ENCODE data around the gene VENTX. TPM values are rescaled to one million over a fixed set of nuclear protein-coding genes. Genes with fewer than 3 reads are reported as not detected.

The VENTX gene
- total RNA-seq, 1 experiment from 2014 or later: 0.13 TPM

DNA sequence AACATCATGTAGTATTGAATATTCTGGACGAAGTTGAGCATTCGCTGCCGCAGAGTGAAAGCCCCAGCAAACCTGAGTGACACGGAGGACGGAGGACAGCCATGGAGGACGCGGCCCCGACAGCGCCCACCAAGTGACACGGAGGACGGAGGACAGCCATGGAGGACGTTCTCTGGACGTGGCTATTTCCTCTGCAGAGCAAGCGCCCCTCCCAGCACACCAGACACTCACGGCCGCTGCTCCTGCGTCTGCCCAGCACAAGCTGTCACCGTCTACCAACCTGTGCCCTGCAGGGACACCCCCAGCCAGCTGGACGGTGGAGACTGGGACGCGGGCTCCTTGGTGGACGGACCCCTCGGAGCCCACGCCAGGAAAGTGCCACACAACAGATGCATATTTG lies 46.3 kb downstream of the VENTX start:
- no peak for DNase-seq (ENCODE audit: low read depth)

DNA sequence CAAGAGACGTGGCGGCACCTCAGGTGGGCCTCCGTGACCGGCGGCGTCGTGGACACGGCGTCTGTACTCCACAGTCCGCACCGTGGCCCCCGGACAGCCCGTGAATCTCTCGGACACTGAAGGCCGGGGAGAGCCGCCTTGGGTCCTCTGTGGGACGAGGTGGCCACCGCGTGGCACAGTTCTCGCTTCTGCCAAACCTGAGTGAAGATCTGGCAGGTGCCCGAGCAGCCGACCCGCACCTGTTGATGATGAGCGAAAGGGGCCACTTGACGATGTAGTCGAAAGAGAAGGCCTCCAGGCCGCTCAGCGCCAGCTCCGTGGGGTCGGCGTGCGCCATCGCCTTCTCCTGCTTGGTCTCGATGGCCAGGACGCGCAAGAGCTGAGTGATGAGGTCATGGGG lies 47.6 kb downstream of the VENTX start:
- DNase-seq (ENCODE audit: low read depth): no peak

DNA sequence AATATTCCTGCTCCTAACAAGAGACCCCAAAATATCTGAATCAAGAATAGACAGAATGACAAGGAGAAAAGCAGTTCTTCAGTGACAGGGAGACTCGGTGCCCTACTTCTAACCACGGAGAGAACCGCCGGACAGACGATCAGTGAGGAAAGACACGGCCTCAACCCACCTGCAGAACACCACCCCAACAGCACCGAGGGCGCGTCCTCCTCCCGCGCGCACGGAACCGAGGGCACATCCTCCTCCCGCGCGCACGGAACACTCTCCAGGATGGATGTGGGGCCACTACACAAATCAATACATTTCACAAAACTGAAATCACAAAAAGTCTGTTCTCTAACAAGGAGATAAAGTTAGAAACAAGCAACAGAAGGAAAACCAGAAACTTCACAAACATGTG lies 48.7 kb downstream of the VENTX start:
- DNase-seq (ENCODE audit: low read depth): no peak

DNA sequence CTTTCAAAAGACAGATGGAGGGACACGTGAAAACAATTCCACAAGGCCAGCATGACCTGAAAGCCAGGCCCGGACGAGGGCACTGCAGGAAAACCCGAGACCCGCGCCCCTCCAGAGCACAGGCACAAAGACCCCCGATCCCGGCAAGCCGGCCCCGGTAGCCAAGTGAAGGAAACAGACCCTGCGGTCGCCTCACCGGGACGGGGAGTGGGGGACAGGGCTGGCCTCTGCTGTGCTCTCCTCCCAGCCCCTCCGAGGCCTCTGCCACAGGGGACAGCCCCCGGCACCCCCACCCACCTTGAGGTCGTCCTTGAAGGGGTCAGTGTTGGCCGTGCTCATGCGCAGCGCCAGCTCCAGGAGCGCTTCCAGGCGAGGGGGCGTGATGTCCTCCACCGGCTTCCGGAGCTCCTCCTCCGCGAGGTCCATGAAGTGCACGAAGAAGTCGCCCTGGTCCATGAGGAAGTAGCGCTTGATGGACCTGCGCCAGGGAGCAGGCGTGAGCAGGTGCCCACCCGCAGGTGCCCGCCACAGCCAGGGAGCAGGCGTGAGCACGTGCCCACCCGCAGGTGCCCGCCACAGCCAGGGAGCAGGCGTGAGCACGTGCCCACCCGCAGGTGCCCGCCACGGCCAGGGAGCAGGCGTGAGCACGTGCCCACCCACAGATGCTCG lies 50.3 kb downstream of the VENTX start:
- no peak for DNase-seq (ENCODE audit: low read depth)

DNA sequence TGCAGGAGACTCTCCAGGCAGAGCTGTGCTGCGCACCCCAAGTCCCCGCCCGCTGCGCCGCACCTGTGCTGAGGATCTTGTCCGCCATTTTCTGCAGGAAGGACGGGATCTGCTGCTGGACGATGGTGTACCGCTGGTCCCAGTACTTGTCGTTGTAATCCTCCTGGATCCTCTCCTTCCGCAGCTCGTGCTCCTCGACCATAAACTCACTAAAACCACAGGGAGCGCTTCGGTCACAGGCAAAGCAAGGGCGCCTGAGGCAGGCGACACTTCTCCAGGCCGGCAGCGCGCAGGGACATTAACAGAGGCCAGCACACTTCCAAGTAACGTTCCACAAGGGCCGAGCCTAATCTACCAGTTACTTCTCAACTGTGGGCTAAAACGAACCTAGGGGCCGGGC lies 52.1 kb downstream of the VENTX start:
- no peak for DNase-seq (ENCODE audit: low read depth)

Other genes with a start within 250 kb of the VENTX start
- not detected in 2 replicates for gene ADGRA1, start 149.9 kb upstream of the VENTX start, total RNA-seq (2014; rRNA removed; shearing (Covaris generic))
- gene KNDC1, start 77.6 kb upstream of the VENTX start, total RNA-seq (2014; rRNA removed; shearing (Covaris generic)): not detected in 2 replicates
- not detected in 2 replicates for gene UTF1, start 7.6 kb upstream of the VENTX start, total RNA-seq (2014; rRNA removed; shearing (Covaris generic))
- 1.6 and 4.2 TPM in 2 replicates for gene ADAM8, start 39.0 kb downstream of the VENTX start, total RNA-seq (2014; rRNA removed; shearing (Covaris generic))
- gene TUBGCP2, start 71.0 kb downstream of the VENTX start, total RNA-seq (2014; rRNA removed; shearing (Covaris generic)): 119 and 127 TPM in 2 replicates
- gene ZNF511, start 71.1 kb downstream of the VENTX start, total RNA-seq (2014; rRNA removed; shearing (Covaris generic)): 102 and 108 TPM in 2 replicates
- gene CALY, start 99.0 kb downstream of the VENTX start, total RNA-seq (2014; rRNA removed; shearing (Covaris generic)): 1.7 TPM in 1 of 2 replicates, not detected in the other
- gene PRAP1, start 109.5 kb downstream of the VENTX start, total RNA-seq (2014; rRNA removed; shearing (Covaris generic)): not detected in 2 replicates
- gene FUOM, start 120.2 kb downstream of the VENTX start, total RNA-seq (2014; rRNA removed; shearing (Covaris generic)): 31.5 and 48.4 TPM in 2 replicates
- gene ECHS1, start 135.5 kb downstream of the VENTX start, total RNA-seq (2014; rRNA removed; shearing (Covaris generic)): 107 and 109 TPM in 2 replicates
- gene PAOX, start 141.4 kb downstream of the VENTX start, total RNA-seq (2014; rRNA removed; shearing (Covaris generic)): 0.43 and 0.70 TPM in 2 replicates
- 54.1 and 55.6 TPM in 2 replicates for gene MTG1, start 156.3 kb downstream of the VENTX start, total RNA-seq (2014; rRNA removed; shearing (Covaris generic))
- gene SPRN, start 186.8 kb downstream of the VENTX start, total RNA-seq (2014; rRNA removed; shearing (Covaris generic)): not detected in 2 replicates
- gene SCART1, start 216.1 kb downstream of the VENTX start, total RNA-seq (2014; rRNA removed; shearing (Covaris generic)): 0.80 and 1.3 TPM in 2 replicates

Data from HT1080 (cell line).